Thyroid gland (tissue), 4 donors: ENCODE data around the gene RPS15. TPM values are rescaled to one million over a fixed set of nuclear protein-coding genes. Genes with fewer than 3 reads are reported as not detected.

Experiments
- DNase-seq, 2 donors: peaks; one replicate each; pipeline ENCODE4 v3.0.0-alpha.2; 2019
- H3K27ac ChIP-seq, 3 donors: fragments of 200-600 bp; sonication (generic); 1 replicate in 2 of 3; 2 replicates in 1 of 3; pipeline ENCODE4 v1.5.1; 2016 to 2019; ENCODE audit warnings: mild to moderate bottlenecking in 1 of 3, moderate library complexity in 1 of 3
- H3K27me3 ChIP-seq: fragments of 200-600 bp; sonication (generic); one replicate; pipeline ENCODE4 v1.5.1; 2019
- H3K36me3 ChIP-seq, 2 donors: fragments of 200-600 bp; sonication (generic); one replicate each; pipeline ENCODE4 v1.5.1; 2016 to 2019
- H3K4me1 ChIP-seq, 2 donors: fragments of 200-600 bp; sonication (generic); one replicate each; pipeline ENCODE4 v1.5.1; 2017 to 2019
- H3K4me3 ChIP-seq, 3 donors: fragments of 200-600 bp; sonication (generic); replicated peaks in 1 of 3; 1 replicate in 2 of 3; 2 replicates in 1 of 3; pipeline ENCODE4 v1.5.1; 2016; ENCODE audit warnings: mild to moderate bottlenecking in 1 of 3
- H3K9me3 ChIP-seq: fragments of 200-600 bp; sonication (generic); one replicate; pipeline ENCODE4 v1.5.1; 2017
- CTCF ChIP-seq, 6 experiments: fragments of 200-600 bp in 3 of 6; fragments of 450-650 bp in 3 of 6; sonication (generic) in 3 of 6; IDR thresholded peaks; one replicate each; pipeline ENCODE4 v1.5.1; 2016 to 2019; ENCODE audit warnings: antibody characterized with exemption in 6 of 6, mild to moderate bottlenecking in 2 of 6, inconsistent platforms in 1 of 6, moderate library complexity in 1 of 6
- POLR2A ChIP-seq, 2 donors: fragments of 450-650 bp; IDR thresholded peaks; one replicate each; pipeline ENCODE4 v1.6.1; 2017; ENCODE audit warnings: antibody characterized with exemption in 2 of 2, mild to moderate bottlenecking in 2 of 2, moderate library complexity in 1 of 2
- WGBS, 2 donors: methylation state at CpG; one replicate each; pipeline ENCODE4 v1.1.5; 2017; 5-methylcytosine and 5-hydroxymethylcytosine counted together
- intact Hi-C: fragments of 100-400 bp; cut with DNase I; formaldehyde crosslinking; loops from one replicate; pipeline ENCODE4 v1.15.1; 2023
- total RNA-seq, 4 donors: library from RNA; depleted of rRNA; stranded (reverse); fragments of >200 nt; gene quantifications; one replicate each; pipeline ENCODE4 v1.2.3, GENCODE V29; 2016

Gene RPS15
- total RNA-seq, 4 donors from 2014 or later: 1,760 to 2,977 (median 2,488) TPM

GRCh38 chr19:1445932-1446712 lies 7.9 kb downstream of the RPS15 start:
- intact Hi-C loops: no loop called here
- peak overlapping the region in 1 of 3 donors; percentile 17 for H3K4me3 ChIP-seq
- no peaks in the 10 kb centered on the region for H3K9me3 ChIP-seq
- TF ChIP-seq CTCF (IDR thresholded peaks at IDR 0.05): no peak
- 3% methylated on average over 6 of the region's 99 CpGs; no CpG with 5 or more reads in 1 of the 2 donors for WGBS, 2 donors
- peaks cover 40% of the 10 kb centered on the region for H3K27me3 ChIP-seq
- peaks cover 6 to 24% of the 10 kb centered on the region in 2 donors for H3K4me1 ChIP-seq
- DNase-seq: no peak
- H3K27ac ChIP-seq: no peak overlapping the region
- peaks cover 10 to 11% of the 10 kb centered on the region in 2 donors for H3K36me3 ChIP-seq

GRCh38 chr19:1446713-1447481 lies 8.7 kb downstream of the RPS15 start:
- Histone ChIP-seq H3K4me3 (no peak overlapping the region), H3K27ac (no peak overlapping the region)

GRCh38 chr19:1447504-1447903 lies 9.3 kb downstream of the RPS15 start:
- Histone ChIP-seq H3K27ac (no peak overlapping the region), H3K36me3 (no peaks in the 10 kb centered on the region), H3K4me1 (peaks cover 6 to 24% of the 10 kb centered on the region in 2 donors), H3K9me3 (no peaks in the 10 kb centered on the region), H3K27me3 (peaks cover 48% of the 10 kb centered on the region), H3K4me3 (no peak overlapping the region)
- DNase-seq: no peak
- intact Hi-C loops: no loop called here
- TF ChIP-seq CTCF (IDR thresholded peaks at IDR 0.05): no peak
- 21 to 24% methylated on average over 4 of the region's 4 CpGs for WGBS, 2 donors

More at GRCh38 chr19:1446713-1447481, 8.7 kb downstream of the RPS15 start:
- intact Hi-C loops: no loop called here
- 11 to 29% methylated on average over 4 to 8 of the region's 63 CpGs for WGBS, 2 donors
- H3K4me1 ChIP-seq: peaks cover 6 to 24% of the 10 kb centered on the region in 2 donors
- H3K9me3 ChIP-seq: no peaks in the 10 kb centered on the region
- peaks cover 47% of the 10 kb centered on the region for H3K27me3 ChIP-seq
- TF ChIP-seq POLR2A (IDR thresholded peaks at IDR 0.05): no peak
- no peak for TF ChIP-seq CTCF (IDR thresholded peaks at IDR 0.05)
- H3K36me3 ChIP-seq: peaks cover 3 to 5% of the 10 kb centered on the region in 2 donors
- DNase-seq: no peak

- H3K4me1 ChIP-seq: peaks cover 6 to 25% of the 10 kb centered on the region in 2 donors
- no peak for DNase-seq
- intact Hi-C loops: no loop called here
- no peaks in the 10 kb centered on the region for H3K36me3 ChIP-seq
- H3K4me3 ChIP-seq: no peak overlapping the region
- WGBS, 2 donors: 81% methylated on average over 9 of the region's 9 CpGs
- no peaks in the 10 kb centered on the region for H3K9me3 ChIP-seq
- peaks cover 48% of the 10 kb centered on the region for H3K27me3 ChIP-seq
- TF ChIP-seq POLR2A (IDR thresholded peaks at IDR 0.05) (no peak), CTCF (IDR thresholded peaks at IDR 0.05) (no peak)
- no peak overlapping the region for H3K27ac ChIP-seq
Observed at GRCh38 chr19:1447944-1448343, 9.7 kb downstream of the RPS15 start.
